Activated T-cell treated with anti-CD3 and anti-CD28 coated beads for 24 hours (primary cell): ENCODE data around the gene RYR3.

Experiments
- DNase-seq: peaks from one replicate; pipeline ENCODE4 v3.0.0-alpha.2; 2020; ENCODE audit warnings: low read depth

RYR3 gene

DNA sequence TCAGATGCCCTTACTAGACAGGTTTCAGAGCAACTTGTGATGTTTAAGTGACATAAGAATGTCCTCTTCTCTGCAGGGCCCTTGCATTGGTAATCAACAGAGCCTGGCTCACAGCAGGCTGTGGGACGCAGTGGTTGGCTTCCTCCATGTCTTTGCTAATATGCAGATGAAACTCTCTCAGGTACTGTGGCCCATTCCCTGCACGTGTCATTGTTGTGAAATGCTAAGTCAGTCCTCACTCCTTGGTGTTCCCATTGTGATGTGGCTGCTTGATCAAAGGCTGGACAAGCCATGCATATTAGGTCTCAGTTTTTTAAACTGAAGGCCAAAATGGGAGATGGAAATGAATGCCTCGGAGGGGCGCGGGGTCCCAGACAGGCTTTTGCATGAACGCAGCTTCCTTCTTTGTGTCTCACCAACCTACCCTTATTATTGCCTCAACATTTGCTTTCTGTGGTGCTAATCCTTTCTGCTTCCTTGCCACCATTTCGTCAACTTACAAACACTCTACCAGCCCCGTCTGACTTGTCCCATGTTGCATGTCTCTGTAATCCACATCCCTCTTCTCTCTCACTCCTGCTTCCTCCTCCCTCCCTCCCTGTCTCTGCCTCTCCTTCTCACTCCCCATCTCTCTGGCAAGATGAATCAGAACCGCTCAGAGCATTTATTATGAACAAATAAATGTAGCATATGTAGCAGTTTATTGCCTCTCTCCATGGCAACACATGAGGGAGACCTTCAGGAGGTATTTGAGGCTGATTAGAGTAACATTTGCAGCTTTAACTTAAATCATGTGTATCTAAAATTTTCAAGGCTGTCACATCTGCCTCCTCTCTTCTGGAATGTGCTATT is 524.4 kb downstream of the RYR3 start:
- no peak for DNase-seq

DNA sequence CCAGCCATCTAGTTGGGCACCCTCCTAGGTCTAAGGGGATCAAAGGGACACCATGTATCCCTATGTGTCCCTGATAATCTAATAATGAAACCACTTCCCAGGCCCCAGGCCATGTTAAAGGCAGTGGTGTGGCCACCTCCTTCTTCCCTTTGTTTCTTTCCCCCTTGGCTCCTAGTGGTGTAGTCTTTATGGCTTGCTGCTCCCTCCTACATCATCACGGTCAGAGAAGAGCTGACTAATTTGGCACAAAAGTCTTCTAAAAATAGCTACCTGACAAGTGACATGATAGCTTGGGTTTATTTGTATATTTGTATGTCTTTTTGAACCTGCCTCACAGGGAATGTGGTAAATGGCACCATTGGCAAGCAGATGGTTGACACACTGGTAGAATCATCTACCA is 526.5 kb downstream of the RYR3 start:
- no peak for DNase-seq

DNA sequence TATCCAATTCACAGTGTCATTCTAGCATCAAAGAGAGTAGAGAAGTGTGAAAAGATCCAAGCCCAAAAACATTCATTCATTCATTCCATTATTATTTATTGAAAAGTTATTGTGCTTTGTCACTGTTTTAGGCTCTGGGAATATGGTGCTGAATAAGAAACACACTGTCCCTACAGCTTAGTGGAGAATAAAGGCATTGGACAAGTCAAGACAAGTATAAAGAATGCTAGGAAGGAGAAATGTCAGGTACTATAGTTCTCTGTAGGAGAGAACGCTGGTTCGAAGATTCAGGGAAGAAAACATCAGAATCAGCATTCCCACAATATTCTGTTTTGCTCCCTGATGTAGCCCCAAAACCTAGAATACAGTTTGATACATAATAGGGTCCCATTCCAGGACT is 528.8 kb downstream of the RYR3 start:
- no peak for DNase-seq

DNA sequence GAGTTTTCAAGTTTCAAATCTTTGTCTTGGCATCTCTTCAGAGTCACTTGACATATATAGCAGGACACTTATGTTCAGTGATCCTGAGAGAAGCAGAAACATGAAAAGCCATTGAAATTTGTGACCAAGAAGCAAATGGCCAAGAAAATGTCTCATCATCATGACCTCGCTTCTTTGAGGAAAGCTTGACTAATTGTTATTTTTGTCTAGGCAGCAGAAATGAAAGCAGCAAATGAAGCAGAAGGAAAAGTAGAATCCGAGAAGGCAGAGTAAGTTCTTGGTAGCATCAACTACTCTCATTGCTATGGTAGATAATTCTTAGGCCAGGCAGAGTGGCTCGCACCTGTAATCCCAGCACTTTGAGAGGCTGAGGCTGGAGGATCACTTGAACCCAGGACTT is 529.8 kb downstream of the RYR3 start:
- no peak for DNase-seq

DNA sequence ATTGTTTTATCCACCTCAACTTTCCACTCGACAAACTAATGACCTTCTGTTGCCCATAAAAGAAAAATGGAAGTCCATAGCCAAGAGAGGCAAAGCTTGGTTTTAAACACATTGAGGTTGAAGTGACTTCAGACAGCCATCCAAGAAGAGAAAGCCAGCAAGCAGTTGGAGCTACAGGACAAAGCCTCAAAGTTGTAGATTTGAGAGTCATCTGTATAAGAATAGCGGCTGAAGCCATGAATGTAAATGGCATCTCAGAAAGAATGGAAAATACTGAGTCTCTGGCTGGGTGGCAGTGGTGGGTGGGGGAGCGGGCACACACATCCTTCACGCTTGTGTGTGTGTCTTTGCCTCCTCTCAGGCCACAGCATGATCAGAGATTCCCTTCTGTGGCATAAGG is 533.4 kb downstream of the RYR3 start:
- DNase-seq, result no peak

DNA sequence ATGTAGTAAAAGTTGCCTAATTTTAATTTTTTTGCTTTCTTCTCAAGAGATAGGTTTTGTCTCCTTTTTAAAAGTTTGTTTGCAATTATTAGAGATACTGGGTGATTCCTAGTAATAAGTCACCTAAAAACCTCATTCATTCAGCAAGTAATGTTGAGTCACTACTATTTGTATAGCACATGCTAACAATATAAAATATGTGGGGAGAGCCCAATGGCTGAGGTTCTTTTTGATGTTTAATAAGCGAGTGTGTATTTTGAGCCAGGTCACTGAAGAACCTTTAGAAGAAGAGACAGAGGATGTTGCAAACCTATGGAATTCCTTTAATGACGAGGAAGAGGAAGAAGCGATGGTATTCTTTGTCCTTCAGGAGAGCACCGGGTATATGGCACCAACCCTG is 533.8 kb downstream of the RYR3 start:
- no peak for DNase-seq

DNA sequence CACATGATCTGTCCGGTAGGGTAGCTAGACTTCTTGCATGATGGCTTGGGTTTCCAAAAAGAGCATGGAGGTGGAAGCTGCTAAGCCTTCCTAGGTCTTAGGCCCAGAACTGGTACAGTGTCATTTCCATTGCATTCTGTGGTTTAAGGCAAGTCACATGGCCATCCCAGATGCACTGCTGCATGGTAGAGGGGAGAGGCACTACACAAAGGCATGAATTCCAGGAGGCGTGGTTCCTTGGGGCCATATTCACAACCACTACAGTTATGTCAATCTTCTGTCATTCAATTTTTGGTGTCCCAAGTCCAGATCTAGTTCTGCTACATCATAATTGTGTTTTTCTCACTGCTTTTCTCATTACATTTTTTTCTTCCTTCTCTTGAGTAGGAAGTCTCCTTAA is 535.4 kb downstream of the RYR3 start:
- DNase-seq, result no peak

DNA sequence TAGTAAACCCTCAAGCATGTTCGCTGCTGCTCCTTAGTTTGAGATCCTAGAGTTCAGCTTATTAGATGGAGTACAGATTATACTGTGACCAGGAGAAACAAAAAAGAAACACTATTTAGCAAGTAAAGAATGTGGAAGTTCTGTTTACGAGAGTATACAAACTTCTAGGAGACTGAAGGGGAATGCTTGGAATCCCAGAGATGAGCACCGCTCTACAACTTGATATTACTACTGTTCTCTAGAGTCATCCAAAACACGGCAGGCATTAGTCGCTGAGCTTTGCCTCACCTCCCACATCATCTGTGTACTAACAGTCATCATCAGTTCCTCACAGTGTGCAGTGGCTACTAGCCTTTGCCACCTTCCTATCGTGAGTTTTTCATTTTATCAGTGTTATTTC is 536.1 kb downstream of the RYR3 start:
- DNase-seq, result no peak

DNA sequence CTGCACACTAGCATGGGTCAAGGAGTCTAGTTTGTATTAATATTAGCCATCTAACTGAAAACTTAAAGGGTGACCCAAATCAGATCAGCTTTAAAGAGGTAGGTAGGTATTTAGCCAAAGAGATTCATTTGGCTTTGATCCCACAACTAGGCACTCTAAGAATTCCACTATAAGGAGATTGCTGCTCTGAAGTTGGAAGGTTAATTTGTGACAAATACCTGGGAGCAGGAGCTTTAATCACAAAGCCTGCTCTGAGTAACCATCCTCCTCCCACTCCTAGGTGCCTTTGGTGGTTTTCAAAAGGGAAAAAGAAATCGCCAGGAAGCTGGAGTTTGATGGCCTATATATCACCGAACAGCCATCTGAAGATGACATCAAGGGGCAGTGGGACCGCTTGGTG is 537.2 kb downstream of the RYR3 start:
- no peak for DNase-seq

DNA sequence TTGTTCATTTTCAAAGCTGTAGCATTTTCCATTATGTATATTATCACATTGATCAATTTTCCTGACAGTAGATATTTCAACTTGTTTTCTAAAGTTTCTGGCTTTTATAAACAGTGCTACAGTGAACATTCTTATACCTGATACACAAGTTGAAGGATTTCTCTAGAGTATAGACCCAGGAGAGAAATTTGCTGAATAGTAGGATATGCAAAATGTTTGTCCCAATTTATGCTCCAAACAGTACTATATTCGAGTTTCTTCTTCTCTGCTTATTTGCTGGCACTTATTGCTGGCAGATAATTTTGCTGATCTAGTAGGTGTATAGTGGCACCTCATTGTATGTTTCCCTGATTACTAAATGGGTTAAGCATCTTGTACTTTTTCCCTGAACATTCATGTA is 540.3 kb downstream of the RYR3 start:
- DNase-seq, result no peak

DNA sequence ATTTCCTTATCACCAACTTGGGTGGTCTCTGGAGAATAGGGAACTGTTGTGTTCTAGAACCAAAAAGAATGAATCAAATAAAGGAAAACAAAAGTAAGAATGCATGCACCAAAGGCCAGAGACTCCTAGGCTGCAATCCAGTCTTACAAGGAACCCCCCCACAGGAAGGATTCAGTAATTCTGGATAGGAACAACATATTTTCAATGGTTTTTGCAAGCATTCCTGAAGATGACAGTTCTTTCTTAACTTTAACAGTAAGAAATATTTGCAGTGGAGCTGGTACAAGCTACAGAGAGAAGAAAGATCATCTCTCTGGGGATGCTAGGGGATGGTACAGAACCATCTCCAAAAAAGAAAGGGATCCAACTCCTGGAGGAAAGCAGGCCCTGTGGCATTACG is 541.3 kb downstream of the RYR3 start:
- DNase-seq, result no peak

DNA sequence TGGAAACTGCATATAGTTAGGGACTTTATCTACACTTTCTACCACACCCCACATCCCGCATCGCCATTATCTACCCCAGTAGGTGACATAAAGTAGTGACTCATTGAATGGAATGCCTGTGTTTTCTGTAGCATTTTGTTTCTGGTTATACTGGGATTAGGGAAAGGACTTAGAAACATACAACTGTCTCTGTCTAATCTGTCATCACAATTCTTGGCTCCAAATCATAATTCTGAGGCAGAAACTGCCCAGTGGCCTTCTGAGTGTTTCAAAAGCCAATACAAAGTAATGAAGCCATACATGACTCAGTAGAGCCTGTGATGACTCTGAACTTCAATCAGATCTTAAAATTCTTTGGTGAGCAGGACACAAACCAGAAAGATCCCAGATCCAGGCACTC is 541.8 kb downstream of the RYR3 start:
- no peak for DNase-seq

DNA sequence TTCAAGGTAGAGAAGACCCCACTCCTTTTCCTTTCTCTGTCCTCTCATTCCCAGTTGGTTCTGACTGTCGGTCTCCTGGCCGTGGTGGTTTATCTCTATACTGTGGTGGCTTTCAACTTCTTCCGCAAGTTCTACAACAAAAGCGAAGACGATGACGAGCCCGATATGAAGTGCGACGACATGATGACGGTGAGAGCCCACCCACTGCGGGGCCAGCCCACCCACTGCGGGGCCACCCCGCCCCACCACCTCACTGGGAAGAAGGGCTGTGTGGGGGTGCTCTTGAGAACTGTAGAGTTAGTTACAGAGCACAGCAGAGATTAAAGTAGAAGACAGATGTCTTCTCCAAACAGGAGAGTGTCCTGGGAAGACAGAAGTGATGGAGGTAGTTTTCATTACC is 547.0 kb downstream of the RYR3 start:
- no peak for DNase-seq

DNA sequence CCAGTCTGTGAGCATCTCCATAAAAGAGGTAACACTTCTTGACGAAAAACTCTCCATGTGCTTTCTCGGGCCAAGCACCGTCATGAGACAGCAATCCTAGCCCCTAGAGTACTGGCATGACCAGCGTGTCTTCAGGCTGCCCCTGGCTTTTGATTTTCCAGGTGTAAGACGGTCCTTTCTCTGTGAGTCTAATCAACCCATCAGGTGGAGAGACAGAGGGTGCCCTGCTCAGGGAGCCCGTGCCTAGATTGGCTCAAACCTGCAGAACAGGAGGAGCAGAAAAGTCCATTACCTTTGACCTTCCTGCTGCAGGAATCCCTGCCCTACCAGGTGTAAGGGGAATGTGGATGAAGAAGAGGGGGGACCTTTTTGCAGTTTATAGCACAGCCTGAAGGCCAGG is 548.1 kb downstream of the RYR3 start:
- DNase-seq, result no peak

DNA sequence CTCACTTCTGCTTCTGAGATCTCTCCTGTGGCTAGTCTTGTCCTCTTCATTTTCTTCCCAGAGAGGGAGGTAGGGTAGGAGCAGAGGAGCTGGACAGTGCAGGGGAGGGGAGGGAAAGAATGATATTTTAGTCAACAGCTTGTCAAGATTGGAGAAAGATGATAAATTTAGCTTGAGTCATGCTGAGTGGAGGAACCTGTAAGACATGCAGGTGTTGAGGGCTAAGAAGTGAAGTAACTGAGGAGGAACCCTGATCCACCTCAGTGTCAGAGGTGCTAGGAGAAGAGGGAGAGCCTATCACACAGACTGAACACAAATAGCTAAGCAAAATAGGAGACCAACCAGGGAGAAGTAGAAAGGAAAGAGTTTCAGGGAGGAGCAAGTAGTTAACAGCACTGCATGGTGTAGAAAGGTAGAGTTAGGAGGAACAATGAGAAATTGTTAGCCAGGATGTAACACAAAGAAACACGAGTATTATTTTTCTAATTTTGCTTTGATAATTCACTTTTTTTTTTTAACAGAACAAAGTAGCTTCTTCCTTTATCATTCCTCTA is 549.3 kb downstream of the RYR3 start:
- DNase-seq, result no peak

DNA sequence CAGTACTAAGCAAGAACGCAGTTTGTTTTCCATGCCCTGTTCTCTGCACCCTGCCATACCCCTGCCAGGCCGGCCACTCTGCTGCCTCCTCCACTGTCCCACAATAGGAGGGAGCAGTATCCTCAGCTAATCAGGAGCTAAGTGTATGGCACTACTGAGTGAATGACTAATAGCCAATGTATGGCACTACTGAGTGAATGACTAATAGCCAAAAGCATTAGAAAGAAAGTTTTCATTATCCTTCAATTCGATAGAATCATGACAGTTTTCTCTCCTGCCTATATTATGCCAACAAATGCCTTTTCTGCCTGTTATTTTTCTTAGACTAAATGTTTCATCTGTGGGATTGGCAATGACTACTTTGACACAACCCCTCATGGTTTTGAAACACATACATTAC is 550.0 kb downstream of the RYR3 start:
- DNase-seq, result no peak

DNA sequence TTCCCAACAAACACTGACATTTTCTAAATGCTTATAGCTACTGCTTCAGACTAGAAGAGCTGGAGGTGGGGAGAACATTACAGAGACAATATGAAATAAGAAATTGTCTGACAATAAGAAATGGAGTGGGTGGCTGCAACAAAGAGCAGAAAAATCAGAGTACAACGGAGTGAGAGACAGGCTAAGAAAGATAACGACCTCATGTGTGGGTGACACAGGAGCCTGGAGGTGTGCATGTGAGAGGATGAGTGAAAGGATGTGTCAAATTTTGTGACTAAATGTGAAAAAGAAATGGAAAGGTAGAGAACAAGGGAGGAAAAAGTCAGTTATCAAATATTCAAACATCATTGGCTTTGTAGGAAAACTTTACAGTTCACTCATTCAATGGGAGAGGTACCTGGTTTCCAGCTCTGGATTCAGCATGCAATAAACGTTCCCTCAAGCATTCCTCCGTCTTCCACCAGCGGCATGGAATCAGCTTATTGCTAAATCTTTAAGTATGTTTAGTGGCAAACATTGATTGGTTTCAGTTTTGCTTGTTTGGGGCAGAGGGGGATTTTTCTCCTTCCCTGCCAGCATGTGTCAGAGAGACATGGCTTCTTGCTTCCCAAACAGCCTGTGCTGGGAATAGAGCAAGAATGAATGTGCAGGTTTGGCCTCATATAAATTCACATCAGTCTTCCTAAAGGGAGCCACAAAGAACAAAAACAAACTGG is 553.8 kb downstream of the RYR3 start:
- no peak for DNase-seq

DNA sequence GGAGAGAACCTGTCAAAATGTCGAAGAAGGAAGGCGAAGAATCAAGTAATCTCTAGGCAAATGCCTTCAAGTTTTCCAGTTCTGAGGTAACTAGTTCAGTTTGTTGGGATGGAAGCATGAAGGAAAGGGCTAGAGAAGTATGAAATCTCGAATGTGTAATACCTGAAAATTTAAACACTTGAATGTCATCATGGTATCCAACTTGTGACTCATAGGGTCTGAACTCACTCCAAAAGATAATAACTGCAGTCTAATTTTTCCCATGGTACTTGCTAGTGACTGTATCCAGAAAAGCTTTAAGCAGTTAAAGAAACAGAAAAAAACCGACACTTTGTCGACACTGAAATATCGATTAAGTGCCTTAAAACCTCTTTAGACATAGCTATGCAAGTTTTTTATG is 554.6 kb downstream of the RYR3 start:
- no peak for DNase-seq

DNA sequence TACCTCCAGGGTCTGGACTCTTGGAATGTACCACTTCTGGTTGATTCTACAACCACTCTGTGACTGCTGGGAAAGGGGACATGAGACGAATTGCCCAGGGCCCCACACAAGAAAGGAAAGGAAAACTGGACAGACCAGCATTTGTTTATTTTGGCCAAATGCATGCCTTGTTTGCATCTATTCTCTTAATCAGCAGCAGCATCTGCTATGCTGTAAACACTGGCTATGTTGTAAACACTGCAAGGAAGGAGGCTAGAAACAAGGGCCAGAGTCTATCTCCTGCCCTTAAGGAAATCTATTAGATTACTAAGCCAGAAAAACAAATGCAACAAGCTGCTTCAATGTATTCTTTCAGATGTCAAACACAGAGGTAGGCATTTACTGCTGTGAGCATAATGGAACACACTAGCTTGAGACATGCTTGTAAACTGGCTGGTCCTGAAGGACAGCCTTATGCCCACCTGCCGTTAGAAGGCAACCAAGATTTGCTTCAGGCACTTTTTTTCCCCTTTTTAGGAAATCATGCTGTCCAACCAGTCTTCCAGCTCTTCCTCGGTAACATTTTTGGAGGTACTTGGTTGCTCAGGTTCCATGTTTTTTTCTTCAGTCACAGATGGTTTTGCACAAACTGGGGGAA is 555.5 kb downstream of the RYR3 start:
- no peak for DNase-seq

DNA sequence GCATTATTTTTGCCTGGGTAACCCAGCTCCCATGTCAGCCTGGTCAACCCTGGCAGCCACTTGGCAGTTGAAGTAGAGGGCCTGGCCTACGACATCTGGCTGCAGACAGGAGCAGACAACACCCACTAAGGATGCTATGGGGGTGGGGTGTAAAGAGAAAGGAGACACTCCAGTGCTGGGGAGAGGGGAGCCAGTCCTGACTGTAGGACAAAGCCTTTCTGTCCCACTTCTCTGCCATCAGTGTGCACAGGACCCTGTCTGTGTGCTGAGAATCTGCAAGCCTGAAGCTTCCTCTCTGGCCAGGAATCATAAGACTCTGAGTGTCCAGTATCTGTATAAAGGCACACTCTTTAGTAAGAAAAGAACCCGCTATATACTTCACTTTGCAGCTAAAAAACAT is 561.2 kb downstream of the RYR3 start:
- no peak for DNase-seq

DNA sequence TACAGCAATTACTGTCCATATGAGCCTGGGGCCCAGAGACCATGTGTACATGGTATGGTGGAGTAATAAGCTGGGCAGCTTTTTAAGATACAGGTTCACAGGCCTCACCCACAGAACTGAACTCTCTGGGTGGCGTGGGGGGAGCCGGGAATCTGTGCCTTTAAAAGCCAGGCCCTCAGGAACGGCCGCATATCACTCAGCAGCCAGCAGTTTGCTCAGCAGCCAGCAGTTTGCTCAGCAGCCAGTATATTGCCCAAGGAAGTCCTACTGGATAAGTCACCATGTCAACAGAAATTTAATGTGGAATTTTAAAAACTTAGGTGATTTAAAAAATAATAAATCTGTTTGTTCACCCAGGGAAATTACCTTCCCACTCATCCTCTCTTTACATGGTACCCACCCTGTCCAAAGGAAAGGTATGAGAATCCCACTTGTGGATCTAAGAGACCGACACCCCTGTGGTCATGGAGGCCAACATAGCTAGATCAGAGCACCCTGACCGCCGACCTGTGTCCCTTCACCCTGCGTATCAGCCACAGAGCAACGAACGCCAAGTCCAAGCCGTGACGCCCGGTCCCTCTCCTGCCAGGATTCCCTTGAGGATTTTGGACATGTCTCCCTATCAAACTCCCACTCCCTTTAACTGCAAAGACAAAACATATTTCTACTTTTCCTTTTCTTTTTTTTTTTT is 561.8 kb downstream of the RYR3 start:
- DNase-seq, result no peak

DNA sequence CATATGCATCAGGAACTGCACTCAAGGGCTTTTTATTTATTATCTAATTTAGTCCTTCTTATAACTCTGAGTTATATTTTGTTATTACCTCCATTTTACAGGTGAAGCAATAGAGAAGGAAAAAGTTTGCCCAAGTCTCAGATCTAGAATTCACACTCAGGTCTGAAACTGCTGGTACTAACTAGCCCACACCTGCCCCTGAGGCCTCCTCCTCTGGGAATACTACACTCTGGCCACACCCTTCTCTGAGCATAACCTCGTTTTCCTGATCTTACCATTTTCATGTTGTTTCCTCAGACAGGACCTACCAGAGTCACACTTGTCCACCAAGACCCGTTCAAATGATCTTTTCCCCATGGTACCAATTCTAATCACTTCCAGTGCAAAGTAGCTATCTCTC is 563.4 kb downstream of the RYR3 start:
- no peak for DNase-seq
